ENCODE results near the gene SSR2.

DNA sequence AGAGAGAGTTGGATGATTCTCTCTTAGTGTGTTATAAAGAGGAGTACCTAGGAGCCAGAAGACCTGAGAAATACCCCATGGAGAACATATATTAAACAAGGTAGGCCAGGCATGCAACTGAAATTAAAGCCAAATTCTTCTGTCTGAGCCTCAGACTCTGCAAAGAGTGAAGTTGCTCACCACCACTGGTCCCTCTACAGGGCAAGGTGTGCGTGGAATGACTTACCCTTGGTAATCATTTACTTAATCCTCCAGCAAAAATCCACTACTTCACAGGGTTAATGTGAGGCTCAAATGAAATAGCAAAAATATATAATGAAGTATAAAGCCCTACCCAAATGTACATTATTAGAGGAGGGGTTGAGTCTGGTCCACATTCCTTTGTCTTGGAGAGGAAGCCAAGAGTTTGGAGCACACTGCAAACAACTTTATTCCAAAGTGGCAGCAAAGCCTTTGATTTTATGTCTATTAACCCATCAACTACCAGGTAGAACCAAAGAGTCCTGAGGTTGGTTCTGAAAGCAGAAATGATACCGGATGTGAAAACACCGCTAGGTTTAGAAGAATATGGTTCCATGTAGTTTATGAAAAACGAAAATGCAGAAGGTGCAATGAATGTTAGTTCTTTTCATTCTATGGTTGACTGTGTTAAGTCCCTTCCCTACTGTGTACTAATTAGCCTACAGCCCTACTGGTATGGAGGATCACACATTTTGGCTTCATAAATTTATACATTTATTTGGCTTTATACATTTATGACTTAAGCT is 8.5 kb downstream of the SSR2 start:
- TF ChIP-seq, protein P1, sequence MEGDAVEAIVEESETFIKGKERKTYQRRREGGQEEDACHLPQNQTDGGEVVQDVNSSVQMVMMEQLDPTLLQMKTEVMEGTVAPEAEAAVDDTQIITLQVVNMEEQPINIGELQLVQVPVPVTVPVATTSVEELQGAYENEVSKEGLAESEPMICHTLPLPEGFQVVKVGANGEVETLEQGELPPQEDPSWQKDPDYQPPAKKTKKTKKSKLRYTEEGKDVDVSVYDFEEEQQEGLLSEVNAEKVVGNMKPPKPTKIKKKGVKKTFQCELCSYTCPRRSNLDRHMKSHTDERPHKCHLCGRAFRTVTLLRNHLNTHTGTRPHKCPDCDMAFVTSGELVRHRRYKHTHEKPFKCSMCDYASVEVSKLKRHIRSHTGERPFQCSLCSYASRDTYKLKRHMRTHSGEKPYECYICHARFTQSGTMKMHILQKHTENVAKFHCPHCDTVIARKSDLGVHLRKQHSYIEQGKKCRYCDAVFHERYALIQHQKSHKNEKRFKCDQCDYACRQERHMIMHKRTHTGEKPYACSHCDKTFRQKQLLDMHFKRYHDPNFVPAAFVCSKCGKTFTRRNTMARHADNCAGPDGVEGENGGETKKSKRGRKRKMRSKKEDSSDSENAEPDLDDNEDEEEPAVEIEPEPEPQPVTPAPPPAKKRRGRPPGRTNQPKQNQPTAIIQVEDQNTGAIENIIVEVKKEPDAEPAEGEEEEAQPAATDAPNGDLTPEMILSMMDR (conservative IDR thresholded peaks at IDR 0.05; ENCODE audit: low read depth in 2 of 2), result no peak
- TF ChIP-seq POLR2AphosphoS5 (IDR thresholded peaks at IDR 0.05; ENCODE audit: low read depth), result no peak
- no peak for TF ChIP-seq EZH2phosphoT487 (IDR thresholded peaks at IDR 0.05; ENCODE audit: unreplicated experiment)
- TF ChIP-seq STAT1 (IDR thresholded peaks at IDR 0.05; ENCODE audit: unreplicated experiment), result no peak
- TF ChIP-seq EZH2 (IDR thresholded peaks at IDR 0.05; ENCODE audit: low read depth, unreplicated experiment), result no peak
- TF ChIP-seq CREB1 (CRISPR knock-in tag; IDR thresholded peaks at IDR 0.05; ENCODE audit: low read depth), result no peak
- no peak for TF ChIP-seq JUNB (IDR thresholded peaks at IDR 0.05; ENCODE audit: unreplicated experiment)
- no peak for TF ChIP-seq REST (IDR thresholded peaks at IDR 0.05; ENCODE audit: unreplicated experiment)
- no peak for TF ChIP-seq ZNF114 (CRISPR knock-in tag; IDR thresholded peaks at IDR 0.05)
- TF ChIP-seq ZNF331 (CRISPR knock-in tag; IDR thresholded peaks at IDR 0.05; ENCODE audit: low read depth), result no peak
- TF ChIP-seq, protein P2, sequence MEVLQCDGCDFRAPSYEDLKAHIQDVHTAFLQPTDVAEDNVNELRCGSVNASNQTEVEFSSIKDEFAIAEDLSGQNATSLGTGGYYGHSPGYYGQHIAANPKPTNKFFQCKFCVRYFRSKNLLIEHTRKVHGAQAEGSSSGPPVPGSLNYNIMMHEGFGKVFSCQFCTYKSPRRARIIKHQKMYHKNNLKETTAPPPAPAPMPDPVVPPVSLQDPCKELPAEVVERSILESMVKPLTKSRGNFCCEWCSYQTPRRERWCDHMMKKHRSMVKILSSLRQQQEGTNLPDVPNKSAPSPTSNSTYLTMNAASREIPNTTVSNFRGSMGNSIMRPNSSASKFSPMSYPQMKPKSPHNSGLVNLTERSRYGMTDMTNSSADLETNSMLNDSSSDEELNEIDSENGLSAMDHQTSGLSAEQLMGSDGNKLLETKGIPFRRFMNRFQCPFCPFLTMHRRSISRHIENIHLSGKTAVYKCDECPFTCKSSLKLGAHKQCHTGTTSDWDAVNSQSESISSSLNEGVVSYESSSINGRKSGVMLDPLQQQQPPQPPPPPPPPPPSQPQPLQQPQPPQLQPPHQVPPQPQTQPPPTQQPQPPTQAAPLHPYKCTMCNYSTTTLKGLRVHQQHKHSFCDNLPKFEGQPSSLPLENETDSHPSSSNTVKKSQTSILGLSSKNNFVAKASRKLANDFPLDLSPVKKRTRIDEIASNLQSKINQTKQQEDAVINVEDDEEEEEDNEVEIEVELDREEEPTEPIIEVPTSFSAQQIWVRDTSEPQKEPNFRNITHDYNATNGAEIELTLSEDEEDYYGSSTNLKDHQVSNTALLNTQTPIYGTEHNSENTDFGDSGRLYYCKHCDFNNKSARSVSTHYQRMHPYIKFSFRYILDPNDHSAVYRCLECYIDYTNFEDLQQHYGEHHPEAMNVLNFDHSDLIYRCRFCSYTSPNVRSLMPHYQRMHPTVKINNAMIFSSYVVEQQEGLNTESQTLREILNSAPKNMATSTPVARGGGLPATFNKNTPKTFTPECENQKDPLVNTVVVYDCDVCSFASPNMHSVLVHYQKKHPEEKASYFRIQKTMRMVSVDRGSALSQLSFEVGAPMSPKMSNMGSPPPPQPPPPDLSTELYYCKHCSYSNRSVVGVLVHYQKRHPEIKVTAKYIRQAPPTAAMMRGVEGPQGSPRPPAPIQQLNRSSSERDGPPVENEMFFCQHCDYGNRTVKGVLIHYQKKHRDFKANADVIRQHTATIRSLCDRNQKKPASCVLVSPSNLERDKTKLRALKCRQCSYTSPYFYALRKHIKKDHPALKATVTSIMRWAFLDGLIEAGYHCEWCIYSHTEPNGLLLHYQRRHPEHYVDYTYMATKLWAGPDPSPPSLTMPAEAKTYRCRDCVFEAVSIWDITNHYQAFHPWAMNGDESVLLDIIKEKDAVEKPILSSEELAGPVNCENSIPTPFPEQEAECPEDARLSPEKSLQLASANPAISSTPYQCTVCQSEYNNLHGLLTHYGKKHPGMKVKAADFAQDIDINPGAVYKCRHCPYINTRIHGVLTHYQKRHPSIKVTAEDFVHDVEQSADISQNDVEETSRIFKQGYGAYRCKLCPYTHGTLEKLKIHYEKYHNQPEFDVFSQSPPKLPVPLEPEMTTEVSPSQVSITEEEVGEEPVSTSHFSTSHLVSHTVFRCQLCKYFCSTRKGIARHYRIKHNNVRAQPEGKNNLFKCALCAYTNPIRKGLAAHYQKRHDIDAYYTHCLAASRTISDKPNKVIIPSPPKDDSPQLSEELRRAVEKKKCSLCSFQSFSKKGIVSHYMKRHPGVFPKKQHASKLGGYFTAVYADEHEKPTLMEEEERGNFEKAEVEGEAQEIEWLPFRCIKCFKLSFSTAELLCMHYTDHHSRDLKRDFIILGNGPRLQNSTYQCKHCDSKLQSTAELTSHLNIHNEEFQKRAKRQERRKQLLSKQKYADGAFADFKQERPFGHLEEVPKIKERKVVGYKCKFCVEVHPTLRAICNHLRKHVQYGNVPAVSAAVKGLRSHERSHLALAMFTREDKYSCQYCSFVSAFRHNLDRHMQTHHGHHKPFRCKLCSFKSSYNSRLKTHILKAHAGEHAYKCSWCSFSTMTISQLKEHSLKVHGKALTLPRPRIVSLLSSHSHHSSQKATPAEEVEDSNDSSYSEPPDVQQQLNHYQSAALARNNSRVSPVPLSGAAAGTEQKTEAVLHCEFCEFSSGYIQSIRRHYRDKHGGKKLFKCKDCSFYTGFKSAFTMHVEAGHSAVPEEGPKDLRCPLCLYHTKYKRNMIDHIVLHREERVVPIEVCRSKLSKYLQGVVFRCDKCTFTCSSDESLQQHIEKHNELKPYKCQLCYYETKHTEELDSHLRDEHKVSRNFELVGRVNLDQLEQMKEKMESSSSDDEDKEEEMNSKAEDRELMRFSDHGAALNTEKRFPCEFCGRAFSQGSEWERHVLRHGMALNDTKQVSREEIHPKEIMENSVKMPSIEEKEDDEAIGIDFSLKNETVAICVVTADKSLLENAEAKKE (CRISPR knock-in tag; IDR thresholded peaks at IDR 0.05), result no peak
